HG02943 (cell line): ENCODE measurements around the gene NARF.

ENCODE experiments used
- ATAC-seq: cut with Tn5 transposase; IDR thresholded peaks from one replicate; pipeline ENCODE4 v1.9.1; 2021; ENCODE audit warnings: mild to moderate bottlenecking, low read depth, moderate library complexity; ENCODE audit not compliant: unreplicated experiment

Gene NARF

DNA sequence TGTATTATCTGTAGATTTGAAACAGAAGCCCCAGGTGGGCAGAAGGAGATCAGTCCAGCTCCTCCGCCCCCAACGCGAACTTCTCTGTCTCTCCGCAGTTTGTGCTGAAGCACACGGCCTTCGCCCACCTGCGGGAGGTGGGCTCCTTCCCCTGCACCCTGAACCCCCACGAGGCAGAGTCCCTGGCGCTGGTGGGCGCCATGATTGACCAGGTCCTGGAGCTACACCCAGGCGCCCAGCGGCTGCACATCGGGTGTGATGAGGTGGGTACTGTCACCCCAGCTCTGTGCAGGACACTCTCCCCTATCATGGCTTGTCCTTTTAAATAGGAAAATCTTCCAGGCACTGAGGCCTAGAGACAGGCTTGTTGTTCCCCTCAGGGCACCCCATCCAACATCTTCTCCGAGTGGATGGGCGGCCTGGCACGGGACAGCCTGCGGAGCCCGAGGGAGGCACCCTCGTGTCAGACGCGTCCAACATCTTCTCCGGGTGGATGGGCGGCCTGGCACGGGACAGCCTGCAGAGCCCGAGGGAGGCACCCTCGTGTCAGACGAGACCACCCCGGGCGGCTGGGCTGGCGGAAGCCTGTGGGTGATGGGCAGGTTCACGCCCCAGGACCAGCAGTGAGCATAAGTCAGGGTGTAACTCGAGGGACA, 24.9 kb upstream of the NARF start:
- peak; percentile 42 for ATAC-seq

DNA sequence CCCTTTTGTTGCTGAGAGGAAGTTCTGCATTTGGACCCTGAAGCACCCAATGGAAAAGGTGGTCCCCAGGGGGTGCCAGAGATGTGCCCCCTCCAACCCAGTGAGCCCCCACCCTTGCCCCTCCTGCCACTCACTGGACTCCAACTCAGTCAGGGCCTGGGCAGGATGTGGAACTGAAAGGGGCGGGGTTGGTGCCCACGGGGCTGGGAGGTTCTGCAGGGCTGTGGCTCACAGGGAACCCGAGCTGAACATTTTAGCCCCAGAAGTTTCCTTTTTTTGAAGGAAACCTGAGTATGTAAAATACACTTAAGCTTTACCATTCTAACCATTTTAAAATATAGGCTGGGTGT, 24.4 kb upstream of the NARF start:
- ATAC-seq: peak; percentile 60

DNA sequence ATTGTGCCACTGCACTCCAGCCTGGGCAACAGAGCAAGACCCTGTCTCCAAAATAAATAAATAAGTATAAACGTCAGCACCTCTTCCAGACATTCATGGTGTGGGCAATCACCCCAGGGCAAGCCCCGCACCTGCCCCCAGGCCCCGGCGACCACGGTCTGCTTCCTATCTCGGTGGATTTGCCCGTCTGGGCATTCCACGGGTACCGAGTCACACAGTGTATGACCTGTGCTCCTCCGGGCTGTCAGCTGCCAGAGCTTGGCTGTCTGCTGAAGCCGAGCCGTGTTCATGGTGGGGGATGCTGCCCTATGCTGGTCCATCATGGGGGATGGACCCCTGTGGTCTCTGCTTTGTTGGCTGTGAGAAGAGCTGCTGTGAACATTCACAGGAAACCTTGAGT, 23.4 kb upstream of the NARF start:
- ATAC-seq: no peak

DNA sequence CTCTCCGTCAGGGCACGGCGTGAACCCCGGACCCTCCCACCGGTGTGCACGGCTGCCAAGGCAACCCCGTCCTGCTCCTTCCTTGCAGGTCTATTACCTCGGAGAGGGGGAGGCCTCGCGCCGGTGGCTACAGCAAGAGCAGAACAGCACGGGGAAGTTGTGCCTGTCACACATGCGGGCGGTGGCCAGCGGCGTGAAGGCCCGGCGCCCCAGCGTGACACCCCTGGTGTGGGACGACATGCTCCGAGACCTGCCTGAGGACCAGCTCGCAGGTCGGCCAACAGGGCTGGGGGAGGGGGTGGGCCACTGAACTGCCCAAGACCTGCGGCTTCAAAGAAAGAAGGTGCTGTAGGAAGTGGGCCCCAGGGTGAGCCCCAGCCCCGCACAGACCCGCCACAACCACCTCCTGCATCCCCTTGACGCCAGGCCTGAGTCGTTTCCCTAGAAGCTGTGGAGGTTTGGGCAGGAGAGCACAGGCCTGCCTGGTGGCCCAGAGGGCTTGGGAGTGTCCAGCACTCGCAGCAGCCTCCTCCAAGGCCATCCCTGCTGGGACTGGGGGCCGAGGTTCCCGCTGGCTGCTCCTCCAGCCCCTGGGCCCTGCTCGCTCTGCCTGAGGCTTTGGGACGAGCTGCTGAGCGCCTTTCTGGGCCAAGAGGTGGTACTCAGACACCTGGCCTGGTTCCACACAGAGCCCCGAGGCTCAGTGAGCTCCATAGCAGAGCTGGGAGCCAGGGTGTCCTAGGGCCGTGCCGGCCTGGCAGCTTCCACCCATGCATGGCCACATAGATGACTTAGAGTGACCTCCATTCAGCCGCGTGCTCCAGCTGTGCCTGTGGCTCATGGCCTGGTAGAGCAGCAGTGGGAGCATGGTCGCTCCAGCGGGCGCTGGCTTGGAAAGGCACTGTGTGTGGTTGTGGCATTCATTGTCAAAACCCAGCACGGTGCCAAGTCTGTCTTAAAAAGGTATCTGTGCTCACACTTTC, 22.6 kb upstream of the NARF start:
- no peak for ATAC-seq

DNA sequence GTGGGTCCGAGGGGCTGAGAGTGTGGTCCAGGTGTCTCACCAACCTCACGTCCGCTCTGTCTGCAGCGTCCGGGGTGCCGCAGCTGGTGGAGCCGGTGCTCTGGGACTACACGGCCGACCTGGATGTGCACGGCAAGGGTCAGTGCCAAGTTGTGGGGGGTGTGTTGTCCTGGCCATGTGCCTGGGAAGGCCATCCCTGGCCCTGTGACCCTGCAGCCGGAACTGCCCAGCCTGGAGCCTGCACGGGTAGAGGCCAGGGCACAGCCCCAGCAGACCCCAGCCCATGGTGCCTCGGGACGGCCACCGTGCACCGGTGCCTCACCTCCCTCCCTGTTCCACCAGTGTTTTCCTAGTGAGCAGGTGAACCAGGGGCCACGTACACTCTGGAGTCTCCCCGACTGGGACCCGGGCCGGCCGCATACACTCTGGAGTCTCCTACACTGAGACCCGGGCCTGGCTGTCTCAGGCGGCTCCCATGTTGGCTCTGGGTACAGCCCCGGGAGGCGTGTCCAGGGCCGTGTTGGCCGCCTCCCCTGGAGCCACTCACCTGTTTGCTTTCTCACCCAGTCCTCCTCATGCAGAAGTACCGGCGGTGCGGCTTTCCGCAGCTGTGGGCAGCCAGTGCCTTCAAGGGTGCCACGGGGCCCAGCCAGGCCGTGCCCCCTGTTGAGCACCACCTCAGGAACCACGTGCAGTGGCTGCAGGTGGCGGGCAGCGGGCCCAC, 21.8 kb upstream of the NARF start:
- ATAC-seq: no peak

DNA sequence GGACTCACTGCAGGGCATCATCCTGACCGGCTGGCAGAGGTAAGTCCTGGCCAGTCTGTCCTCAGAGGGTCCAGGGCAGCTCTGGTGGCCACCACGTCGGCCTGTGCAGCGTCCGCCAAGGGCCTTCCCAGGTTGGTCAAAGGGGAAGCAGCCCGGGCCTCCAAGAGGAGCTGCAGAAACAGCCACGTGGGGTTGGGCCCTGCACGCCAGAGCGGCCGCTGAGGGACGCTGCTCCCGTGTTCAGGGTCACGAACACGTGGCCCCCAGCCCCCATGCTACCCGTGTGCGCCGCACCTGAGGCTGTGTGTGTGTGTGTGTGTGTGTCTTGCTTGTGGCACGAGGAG, 21.2 kb upstream of the NARF start:
- ATAC-seq: no peak

DNA sequence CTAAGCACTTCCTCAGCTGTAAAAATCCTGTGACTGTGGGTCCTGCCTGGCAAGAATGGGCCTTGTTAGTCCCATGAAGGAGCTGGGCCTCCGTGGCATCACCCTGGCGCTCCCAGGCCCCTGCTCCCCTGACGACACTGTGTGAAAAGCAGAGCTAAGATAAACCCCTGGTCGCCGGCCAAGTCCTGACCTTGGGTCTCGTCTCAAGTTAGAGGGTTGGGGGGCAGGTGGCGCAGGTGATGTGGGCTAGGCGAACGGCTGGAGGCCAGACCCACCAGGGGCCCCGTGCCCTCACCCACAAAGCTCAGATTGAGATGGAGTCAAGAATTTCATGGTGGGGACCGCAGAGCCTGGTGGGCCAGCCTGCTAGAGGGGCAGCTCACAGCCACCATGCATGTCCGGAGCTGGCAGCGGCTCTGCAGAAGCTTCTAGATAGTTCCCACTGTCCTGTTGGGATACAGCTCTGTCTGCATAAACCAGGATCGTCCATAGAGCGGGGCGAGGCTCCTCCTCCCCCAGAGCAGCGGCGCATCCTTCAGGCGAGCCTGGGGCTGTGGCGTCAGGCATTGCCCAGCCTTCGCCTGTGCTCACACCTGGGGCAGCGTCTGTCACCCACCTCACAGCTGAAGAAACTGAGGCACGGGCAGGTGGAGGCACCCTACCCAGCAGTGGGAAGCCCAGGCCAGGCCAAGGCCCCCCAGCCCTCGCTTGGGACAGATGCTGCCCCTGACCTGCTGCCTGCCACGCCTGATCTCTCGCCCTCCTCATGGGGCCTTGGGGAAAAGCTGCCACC, 19.9 kb upstream of the NARF start:
- ATAC-seq: no peak

DNA sequence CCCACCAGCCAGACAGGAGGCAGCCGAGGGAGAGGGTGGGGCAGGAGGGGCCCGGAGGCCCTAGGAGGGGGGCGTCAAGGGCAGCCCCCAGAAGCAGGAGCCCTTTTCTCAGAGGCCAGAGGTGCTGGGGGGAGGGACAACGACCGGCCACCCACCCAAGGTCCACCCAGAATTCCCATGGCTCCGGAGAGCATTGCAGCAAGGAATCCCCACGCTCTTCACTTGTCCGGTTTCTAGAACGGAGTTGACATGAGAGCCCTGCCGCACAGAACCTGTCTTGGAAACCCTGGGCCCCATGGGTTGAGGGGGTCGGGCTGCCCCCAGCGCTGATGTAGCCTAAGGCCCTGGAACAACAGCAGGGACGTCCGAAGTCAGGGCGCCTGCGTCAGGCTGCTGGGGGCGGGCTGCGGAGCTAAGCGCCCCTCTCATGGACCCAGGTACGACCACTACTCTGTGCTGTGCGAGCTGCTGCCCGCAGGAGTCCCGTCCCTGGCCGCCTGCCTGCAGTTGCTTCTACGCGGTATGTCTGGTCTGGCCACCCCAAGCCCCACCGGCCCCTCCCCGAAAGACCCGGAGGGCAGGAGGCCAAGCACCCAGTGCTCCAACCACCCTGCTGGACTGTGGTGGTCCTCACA, 19.2 kb upstream of the NARF start:
- no peak for ATAC-seq

DNA sequence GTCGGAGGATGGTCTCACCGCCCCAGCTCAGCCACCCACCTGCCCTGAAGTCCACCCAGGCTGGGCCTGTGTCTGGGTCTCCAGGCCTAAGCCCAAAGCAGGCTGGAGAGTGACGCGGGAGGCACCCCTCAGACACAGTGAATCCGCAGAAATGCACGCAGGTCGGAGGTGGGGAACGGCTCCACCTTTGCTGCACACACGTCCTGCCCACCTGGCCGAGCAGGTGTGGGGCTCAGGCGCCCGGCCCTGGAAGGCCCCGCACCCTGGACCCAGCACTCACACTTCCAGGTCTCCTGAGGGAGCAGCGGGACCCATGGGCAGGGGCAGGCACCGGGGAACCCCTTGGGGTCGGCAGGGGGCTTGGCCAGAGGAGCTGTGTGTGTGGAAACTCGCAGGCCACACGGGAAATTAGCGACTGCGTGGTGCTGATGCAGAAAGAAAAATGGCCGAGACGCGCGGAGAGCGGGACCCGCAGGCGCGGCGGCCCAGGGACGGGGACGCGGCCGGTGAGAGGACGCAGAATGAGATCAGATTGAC, 18.6 kb upstream of the NARF start:
- ATAC-seq: no peak

DNA sequence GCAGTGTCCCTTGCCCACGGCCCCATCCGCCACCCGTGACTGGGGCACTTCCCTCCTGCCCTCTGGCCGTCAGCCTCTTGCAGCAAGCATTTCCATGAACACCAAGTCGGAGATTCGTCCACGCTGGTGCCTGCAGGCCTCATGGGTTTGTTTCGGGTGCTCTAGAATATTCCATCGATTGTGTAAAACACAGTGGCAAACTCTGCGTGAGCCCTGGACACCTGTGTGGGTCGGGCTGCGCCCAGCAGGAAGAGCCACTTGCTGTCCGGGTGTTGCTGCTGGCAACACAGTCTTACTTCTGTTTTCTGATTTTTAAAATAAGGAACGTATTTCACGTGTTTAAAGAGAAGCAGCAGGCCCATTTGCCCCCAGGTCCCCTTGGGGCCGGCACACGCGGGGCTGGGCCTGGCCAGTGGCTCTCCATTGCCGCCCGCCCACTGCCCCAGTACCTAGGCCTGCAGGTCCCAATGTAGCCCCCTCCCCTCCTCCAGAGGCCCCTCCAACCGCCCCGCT, 18.0 kb upstream of the NARF start:
- ATAC-seq: no peak

DNA sequence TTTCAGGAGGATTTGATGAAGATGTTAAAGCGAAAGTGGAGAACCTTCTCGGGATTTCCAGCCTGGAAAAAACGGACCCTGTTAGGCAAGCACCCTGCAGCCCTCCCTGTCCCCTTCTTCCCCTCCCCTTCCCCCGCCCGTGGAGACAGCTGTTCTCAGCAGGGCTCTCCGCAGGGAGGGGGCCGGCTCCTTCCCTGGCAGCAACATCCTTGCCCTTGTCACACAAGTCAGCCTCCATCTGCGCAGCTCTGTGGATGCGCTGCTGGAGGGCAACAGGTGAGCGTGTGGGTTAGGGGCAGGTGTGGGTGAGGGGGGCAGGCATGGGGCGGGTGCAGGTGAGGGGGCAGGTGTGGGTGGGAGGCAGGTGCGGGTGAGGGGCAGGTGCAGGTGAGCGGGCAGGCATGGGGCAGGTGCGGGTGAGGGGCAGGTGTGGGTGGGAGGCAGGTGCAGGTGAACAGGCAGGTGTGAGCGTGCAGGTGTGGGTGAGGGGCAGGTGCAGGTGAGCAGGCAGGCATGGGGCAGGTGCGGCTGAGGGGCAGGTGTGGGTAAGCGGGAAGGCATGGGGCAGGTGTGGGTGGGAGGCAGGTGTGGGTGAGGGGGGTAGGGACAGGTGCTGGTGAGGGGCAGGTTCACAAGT, 17.4 kb upstream of the NARF start:
- ATAC-seq: no peak

DNA sequence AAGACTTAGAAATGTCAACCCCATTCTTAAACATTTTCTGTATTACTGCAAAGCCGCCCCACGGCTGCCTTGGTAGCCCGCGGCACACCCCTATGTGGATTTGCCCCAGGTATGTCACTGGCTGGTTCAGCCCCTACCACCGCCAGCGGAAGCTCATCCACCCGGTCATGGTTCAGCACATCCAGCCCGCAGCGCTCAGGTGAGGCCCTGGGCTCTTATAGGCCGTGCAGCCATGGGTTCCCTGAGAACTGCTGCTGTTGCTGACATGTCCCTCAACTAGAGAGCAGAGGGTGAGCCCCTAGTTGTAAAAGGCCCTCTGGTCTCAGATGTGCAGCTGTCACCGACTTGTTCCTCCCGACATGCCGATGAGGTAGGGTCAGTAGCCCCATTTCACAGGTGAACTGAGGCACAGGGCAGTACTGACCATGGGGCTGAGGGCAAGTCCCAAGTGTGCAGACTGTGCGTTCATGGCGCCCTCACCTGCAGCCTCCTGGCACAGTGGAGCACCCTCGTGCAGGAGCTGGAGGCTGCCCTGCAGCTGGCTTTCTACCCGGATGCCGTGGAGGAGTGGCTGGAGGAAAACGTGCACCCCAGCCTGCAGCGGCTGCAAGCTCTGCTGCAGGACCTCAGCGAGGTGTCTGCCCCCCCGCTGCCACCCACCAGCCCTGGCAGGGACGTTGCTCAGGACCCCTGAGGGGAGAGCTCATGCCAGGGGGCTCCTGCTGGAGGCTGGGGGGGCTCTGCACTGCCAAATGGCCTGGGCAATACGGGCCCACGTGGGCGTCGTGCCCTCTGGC, 16.7 kb upstream of the NARF start:
- no peak for ATAC-seq

DNA sequence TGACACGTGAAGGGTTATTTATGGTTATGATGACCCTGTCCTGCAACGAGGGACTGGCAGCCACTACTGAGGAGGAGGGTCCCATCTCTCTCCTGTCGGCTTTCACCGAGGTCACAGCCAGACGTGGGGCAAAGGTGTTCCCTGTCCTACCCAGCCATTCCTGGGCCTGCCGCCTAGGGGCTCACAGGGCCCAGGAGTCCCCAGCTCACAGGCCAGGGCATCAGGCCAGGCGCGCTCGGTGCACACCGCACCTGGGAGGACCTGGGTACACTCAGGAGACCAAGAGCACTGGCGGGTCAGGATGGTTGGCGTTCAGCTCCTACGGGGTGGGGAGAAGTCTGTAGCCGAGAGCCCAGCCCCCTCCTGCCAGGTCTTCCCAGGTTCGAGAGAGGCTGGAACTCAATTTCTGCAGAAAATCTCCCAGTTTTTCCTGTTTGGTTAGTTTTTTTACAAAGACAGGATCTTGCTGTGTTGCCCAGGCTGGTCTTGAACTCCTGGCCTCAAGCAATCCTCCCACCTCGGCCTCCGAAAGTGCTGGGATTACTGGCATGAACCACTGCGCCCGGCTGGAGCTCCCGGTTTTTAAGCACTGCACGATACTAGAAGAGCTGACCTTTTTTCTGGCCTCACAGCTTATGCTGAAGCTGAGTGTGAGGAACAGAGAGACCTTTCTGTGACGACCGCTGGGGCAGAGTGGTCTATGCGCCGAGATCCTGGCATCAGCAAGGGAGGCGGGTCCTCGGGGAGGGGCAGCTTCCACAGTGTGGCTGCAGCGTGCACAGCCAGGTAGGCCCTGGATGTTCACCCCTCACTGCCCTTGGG, 15.7 kb upstream of the NARF start:
- no peak for ATAC-seq

DNA sequence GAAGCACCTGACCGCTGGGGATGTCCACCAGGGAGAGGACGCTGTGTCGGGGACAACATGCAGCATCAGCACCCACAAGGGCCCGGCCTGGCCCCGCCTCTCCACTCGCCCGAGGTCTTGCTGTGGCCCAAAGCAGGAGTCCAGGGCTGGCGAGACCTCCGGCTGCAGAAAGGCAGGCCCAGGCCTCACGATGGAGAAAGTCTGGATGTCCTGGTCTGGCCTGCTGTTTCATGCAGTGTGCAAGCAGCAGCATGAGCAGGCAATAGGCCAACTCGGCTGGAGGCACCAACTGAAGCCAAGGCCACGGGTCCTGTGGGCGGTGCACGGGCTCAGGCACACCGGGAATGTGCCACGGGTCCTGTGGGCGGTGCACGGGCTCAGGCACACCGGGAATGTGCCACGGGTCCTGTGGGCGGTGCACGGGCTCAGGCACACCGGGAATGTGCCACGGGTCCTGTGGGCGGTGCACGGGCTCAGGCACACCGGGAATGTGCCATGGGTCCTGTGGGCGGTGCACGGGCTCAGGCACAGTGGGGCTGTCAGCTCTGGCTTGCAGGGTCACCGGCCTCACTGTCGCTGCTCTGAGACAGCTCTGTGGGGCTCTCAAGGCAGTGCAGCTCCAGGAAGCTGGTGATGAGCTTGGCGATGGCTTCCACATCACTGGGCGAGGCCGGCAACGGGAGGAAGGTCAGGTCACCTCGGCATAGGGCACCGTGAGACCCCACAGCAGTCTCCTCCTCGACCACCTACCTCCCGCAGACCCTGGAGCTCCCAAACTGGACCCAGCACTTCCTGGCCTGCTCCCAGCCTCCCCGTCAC, 14.9 kb upstream of the NARF start:
- ATAC-seq: no peak

DNA sequence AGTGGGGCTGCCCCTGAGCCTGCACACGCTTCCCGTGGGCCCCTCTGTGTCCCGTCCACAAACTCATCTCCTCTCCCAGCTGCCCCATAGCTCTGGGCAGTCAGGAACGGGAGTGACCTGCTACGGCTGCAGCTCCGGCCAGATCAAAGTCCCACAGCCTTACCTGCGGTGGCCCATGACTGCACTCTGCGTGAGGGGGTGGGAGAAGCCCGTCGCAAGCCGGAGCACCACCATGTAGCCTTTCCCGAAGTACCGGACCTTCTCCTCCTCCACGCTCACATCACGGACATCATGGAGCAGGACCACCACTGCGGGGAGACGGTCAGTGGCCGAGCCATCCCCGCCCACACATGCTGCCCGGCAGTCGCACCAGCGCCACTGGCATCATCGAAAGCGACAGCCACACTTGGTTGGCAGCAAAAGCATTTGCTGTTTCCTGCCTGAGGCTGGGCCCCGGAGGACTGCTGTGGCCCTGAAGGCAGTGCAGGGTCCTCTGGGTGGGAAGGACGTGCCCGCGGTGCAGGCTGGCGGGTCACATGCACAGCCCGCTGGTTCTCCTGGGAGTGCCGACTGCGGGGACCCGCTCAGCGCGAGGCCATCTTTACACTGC, 14.2 kb upstream of the NARF start:
- ATAC-seq: no peak

DNA sequence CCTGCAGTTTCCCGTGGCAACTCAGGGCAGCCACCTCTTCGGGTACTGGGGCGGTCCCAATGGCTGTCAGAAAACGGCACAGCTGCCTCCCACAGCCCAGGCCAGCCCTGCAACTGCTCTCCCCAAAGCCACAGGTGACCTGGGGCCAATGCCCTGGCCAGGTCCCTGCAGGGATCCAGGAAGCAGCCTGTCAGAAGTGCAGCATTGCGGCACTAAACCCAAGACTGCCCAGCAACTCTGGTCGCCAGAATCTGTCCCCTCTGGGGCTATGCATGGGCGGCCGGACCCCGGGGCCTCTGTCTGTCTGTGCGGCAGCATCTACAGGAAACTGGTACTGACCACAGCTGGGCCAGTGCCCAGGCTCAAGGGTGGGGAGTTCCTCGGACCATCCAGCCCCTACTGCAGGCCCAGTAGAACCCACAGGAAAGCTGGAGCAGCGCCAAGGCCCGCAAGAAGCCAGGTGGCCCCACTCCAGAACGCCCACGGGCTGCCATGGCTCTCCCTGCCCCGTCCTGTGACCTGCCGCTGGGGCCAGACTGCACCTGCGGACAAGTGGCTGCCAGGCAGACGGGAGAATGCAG, 13.5 kb upstream of the NARF start:
- no peak for ATAC-seq
